HepG2 (cell line): Measurements from ENCODE around the gene USP35. TPM values are rescaled to one million over a fixed set of nuclear protein-coding genes. Genes with fewer than 3 reads are reported as not detected.

Experiments used
- AGO2 ChIP-seq: fragments of 200-400 bp; formaldehyde crosslinking; optimal IDR thresholded peaks from 2 replicates; pipeline ENCODE3; 2017; ENCODE audit warnings: mild to moderate bottlenecking, low read depth, low read length, moderate library complexity
- ASH2L ChIP-seq: fragments of 300-600, 200-600 bp; sonication (generic); IDR thresholded peaks from 2 replicates; pipeline ENCODE4 v1.7.0; 2017; ENCODE audit warnings: low read depth, mild to moderate bottlenecking, moderate library complexity, mixed read lengths, low read length; ENCODE audit not compliant: insufficient read length
- EHMT2 ChIP-seq: fragments of 200-600 bp; sonication (generic); IDR thresholded peaks from 2 replicates; pipeline ENCODE4 v1.7.0; 2017; ENCODE audit warnings: antibody characterized with exemption, low read depth, low read length, borderline replicate concordance
- MYNN ChIP-seq: sonication (generic); formaldehyde crosslinking; IDR thresholded peaks from 2 replicates; pipeline ENCODE4 v1.4.0; 2020; ENCODE audit warnings: mild to moderate bottlenecking, low read depth, missing genetic modification reagents
- POGZ ChIP-seq: sonication (generic); formaldehyde crosslinking; IDR thresholded peaks from 2 replicates; pipeline ENCODE4 v1.4.0; 2020; ENCODE audit warnings: mild to moderate bottlenecking, missing genetic modification reagents
- PRPF4 ChIP-seq: fragments of 200-400 bp; formaldehyde crosslinking; IDR thresholded peaks from 2 replicates; pipeline ENCODE4 v1.6.1; 2016; ENCODE audit warnings: low read length, low read depth; ENCODE audit not compliant: poor library complexity, severe bottlenecking
- ZMYM3 ChIP-seq: sonication (generic); formaldehyde crosslinking; IDR thresholded peaks from 2 replicates; pipeline ENCODE4 v1.5.1; 2020; ENCODE audit warnings: mild to moderate bottlenecking, missing genetic modification reagents
- ZNF20 ChIP-seq: sonication (generic); formaldehyde crosslinking; IDR thresholded peaks from 2 replicates; pipeline ENCODE4 v1.4.0; 2020; ENCODE audit warnings: mild to moderate bottlenecking, moderate library complexity, missing genetic modification reagents
- ZNF430 ChIP-seq: sonication (generic); formaldehyde crosslinking; IDR thresholded peaks from 2 replicates; pipeline ENCODE4 v1.9.0; 2021; ENCODE audit warnings: mild to moderate bottlenecking, missing genetic modification reagents
- ZNF431 ChIP-seq: sonication (generic); formaldehyde crosslinking; IDR thresholded peaks from 2 replicates; pipeline ENCODE4 v1.9.0; 2022; ENCODE audit warnings: missing genetic modification reagents, low read depth, mild to moderate bottlenecking, borderline replicate concordance
- ZNF543 ChIP-seq: sonication (generic); formaldehyde crosslinking; IDR thresholded peaks from 2 replicates; pipeline ENCODE4 v1.4.0; 2020; ENCODE audit warnings: mild to moderate bottlenecking, missing genetic modification reagents
- ZNF570 ChIP-seq: sonication (generic); formaldehyde crosslinking; IDR thresholded peaks from 2 replicates; pipeline ENCODE4 v1.4.0; 2020; ENCODE audit warnings: mild to moderate bottlenecking, missing genetic modification reagents, borderline replicate concordance
- ZNF776 ChIP-seq: sonication (generic); formaldehyde crosslinking; IDR thresholded peaks from 2 replicates; pipeline ENCODE4 v1.4.0; 2020; ENCODE audit warnings: mild to moderate bottlenecking, missing genetic modification reagents
- polyA plus RNA-seq, 8 experiments: library from polyadenylated mRNA; depleted of rRNA in 3 of 8; stranded (reverse) in 7 of 8; unstranded in 1 of 8; fragments of >200 nt; fragmentation: Illumina TruSeq in 4 of 8; extraction: Trizol in 4 of 8; gene quantifications; 2 replicates each; pipeline versions ENCODE4 v1.2.1 to v1.2.3, GENCODE V29; 2011 to 2016; ENCODE audit warnings: low read depth in 4 of 8, missing spikeins in 1 of 8, mixed read lengths in 1 of 8; ENCODE audit not compliant: insufficient read depth in 1 of 8
- total RNA-seq, 5 experiments: library from RNA; depleted of rRNA; stranded (reverse); fragments of >200 nt; fragmentation: Illumina TruSeq; extraction: Trizol; gene quantifications; 2 replicates each; pipeline ENCODE4 v1.2.3, GENCODE V29; 2016; ENCODE audit warnings: low read depth in 1 of 5
- TF ChIP-seq, protein P1 (sequence below): sonication (generic); formaldehyde crosslinking; IDR thresholded peaks from 2 replicates; pipeline ENCODE4 v1.5.0; 2020; ENCODE audit warnings: mild to moderate bottlenecking, missing genetic modification reagents
- TF ChIP-seq, protein P2 (sequence below): sonication (generic); formaldehyde crosslinking; IDR thresholded peaks from 2 replicates; pipeline ENCODE4 v1.8.1; 2023; ENCODE audit warnings: mild to moderate bottlenecking, inconsistent platforms, moderate library complexity, missing genetic modification reagents, borderline replicate concordance
- TF ChIP-seq, protein P3 (sequence below): sonication (generic); formaldehyde crosslinking; IDR thresholded peaks from 2 replicates; pipeline ENCODE4 v1.4.0; 2020; ENCODE audit warnings: missing genetic modification reagents
- TF ChIP-seq, protein P4 (sequence below): sonication (generic); formaldehyde crosslinking; IDR thresholded peaks from 2 replicates; pipeline ENCODE4 v1.8.0; 2022; ENCODE audit warnings: mild to moderate bottlenecking, missing genetic modification reagents
- TF ChIP-seq, protein P5 (sequence below): sonication (generic); formaldehyde crosslinking; IDR thresholded peaks from 2 replicates; pipeline ENCODE4 v1.5.0; 2020; ENCODE audit warnings: missing genetic modification reagents

Gene USP35
- total and polyA plus RNA-seq, 2 of the 13 experiments (the other 11 are each of a cell fraction or from before 2014, with no cell fraction given) = 4.6 to 7.7 TPM

DNA sequence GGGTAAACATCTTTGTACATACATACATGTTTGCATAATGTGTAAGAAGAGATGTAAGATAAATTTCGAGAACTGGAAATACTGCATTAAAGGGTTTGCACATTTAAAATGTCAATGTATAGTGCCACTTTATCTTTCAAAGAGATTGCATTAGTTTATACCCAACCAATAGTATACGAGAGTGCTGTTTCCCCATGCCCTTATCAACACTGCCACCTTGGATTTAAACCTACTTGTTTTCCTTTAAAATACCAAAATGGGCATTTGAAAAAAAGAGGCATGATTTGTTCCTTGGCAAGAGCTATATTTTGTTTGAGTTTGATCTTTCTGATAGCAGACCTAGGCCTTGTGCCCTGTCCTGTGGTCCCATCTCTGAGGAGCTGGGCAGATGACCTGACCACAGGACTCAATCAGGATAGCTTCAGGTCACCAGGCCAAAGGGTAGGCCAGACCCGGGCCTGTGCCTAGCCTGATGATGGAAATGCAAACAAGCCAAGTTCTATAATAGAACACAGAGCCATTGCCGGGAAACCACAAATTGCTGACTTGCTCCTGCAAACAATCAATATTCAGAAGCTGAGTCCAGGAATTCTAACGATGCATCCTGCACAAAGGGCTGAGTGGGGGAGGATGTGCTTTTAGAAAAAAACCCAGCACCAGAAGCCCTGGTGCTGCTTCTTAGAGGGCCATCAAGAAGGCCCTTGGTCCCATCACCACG, 32.4 kb upstream of the USP35 start (continued):
- TF ChIP-seq, protein P1, sequence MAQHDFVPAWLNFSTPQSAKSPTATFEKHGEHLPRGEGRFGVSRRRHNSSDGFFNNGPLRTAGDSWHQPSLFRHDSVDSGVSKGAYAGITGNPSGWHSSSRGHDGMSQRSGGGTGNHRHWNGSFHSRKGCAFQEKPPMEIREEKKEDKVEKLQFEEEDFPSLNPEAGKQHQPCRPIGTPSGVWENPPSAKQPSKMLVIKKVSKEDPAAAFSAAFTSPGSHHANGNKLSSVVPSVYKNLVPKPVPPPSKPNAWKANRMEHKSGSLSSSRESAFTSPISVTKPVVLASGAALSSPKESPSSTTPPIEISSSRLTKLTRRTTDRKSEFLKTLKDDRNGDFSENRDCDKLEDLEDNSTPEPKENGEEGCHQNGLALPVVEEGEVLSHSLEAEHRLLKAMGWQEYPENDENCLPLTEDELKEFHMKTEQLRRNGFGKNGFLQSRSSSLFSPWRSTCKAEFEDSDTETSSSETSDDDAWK (CRISPR knock-in tag) = no peak
- TF ChIP-seq MYNN (CRISPR knock-in tag) (no peak), ZNF570 (CRISPR knock-in tag) (no peak), ZNF776 (no peak), POGZ (CRISPR knock-in tag) (peak; percentile 86), ZNF431 (CRISPR knock-in tag) (peak; percentile 43; the same call in 1 of the 2 replicates), ZNF20 (CRISPR knock-in tag) (no peak), ASH2L (peak; percentile 83), ZNF430 (CRISPR knock-in tag) (no peak; the same call in 1 of the 2 replicates), EHMT2 (no peak), PRPF4 (no peak), AGO2 (no peak), ZMYM3 (CRISPR knock-in tag) (peak; percentile 56; the same call in 1 of the 2 replicates), ZNF543 (CRISPR knock-in tag) (peak; percentile 63; the same call in 1 of the 2 replicates)
- TF ChIP-seq, protein P2, sequence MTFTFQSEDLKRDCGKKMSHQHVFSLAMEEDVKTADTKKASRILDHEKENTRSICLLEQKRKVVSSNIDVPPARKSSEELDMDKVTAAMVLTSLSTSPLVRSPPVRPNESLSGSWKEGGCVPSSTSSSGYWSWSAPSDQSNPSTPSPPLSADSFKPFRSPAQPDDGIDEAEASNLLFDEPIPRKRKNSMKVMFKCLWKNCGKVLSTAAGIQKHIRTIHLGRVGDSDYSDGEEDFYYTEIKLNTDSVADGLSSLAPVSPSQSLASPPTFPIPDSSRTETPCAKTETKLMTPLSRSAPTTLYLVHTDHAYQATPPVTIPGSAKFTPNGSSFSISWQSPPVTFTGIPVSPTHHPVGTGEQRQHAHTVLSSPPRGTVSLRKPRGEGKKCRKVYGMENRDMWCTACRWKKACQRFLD (CRISPR knock-in tag) = no peak
- TF ChIP-seq, protein P3, sequence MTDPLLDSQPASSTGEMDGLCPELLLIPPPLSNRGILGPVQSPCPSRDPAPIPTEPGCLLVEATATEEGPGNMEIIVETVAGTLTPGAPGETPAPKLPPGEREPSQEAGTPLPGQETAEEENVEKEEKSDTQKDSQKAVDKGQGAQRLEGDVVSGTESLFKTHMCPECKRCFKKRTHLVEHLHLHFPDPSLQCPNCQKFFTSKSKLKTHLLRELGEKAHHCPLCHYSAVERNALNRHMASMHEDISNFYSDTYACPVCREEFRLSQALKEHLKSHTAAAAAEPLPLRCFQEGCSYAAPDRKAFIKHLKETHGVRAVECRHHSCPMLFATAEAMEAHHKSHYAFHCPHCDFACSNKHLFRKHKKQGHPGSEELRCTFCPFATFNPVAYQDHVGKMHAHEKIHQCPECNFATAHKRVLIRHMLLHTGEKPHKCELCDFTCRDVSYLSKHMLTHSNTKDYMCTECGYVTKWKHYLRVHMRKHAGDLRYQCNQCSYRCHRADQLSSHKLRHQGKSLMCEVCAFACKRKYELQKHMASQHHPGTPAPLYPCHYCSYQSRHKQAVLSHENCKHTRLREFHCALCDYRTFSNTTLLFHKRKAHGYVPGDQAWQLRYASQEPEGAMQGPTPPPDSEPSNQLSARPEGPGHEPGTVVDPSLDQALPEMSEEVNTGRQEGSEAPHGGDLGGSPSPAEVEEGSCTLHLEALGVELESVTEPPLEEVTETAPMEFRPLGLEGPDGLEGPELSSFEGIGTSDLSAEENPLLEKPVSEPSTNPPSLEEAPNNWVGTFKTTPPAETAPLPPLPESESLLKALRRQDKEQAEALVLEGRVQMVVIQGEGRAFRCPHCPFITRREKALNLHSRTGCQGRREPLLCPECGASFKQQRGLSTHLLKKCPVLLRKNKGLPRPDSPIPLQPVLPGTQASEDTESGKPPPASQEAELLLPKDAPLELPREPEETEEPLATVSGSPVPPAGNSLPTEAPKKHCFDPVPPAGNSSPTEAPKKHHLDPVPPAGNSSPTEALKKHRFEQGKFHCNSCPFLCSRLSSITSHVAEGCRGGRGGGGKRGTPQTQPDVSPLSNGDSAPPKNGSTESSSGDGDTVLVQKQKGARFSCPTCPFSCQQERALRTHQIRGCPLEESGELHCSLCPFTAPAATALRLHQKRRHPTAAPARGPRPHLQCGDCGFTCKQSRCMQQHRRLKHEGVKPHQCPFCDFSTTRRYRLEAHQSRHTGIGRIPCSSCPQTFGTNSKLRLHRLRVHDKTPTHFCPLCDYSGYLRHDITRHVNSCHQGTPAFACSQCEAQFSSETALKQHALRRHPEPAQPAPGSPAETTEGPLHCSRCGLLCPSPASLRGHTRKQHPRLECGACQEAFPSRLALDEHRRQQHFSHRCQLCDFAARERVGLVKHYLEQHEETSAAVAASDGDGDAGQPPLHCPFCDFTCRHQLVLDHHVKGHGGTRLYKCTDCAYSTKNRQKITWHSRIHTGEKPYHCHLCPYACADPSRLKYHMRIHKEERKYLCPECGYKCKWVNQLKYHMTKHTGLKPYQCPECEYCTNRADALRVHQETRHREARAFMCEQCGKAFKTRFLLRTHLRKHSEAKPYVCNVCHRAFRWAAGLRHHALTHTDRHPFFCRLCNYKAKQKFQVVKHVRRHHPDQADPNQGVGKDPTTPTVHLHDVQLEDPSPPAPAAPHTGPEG (CRISPR knock-in tag) = no peak
- TF ChIP-seq, protein P4, sequence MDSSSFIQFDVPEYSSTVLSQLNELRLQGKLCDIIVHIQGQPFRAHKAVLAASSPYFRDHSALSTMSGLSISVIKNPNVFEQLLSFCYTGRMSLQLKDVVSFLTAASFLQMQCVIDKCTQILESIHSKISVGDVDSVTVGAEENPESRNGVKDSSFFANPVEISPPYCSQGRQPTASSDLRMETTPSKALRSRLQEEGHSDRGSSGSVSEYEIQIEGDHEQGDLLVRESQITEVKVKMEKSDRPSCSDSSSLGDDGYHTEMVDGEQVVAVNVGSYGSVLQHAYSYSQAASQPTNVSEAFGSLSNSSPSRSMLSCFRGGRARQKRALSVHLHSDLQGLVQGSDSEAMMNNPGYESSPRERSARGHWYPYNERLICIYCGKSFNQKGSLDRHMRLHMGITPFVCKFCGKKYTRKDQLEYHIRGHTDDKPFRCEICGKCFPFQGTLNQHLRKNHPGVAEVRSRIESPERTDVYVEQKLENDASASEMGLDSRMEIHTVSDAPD = peak; percentile 69
- TF ChIP-seq, protein P5, sequence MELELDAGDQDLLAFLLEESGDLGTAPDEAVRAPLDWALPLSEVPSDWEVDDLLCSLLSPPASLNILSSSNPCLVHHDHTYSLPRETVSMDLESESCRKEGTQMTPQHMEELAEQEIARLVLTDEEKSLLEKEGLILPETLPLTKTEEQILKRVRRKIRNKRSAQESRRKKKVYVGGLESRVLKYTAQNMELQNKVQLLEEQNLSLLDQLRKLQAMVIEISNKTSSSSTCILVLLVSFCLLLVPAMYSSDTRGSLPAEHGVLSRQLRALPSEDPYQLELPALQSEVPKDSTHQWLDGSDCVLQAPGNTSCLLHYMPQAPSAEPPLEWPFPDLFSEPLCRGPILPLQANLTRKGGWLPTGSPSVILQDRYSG (CRISPR knock-in tag) = no peak
